Measurements from ENCODE around the gene USP16.

DNA sequence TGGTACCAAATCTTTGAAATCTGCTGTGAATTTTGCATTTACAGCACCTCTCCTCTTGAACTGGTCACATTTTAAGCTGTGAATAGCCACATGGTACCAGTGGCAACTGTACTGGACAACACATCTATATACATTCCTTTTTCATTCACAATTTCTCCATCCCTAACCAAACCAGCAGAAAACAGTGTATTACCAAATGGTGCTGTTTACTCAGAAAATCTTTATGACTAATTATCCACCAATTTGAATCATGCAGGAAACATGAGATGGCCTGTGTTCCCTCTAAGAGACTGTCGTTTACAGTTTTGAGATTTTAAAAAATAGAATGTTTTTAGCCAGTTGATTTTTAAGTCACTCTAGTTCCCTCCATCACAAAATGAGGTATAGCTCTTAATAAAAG is 66.6 kb downstream of the USP16 start:
- TF ChIP-seq, protein P1, sequence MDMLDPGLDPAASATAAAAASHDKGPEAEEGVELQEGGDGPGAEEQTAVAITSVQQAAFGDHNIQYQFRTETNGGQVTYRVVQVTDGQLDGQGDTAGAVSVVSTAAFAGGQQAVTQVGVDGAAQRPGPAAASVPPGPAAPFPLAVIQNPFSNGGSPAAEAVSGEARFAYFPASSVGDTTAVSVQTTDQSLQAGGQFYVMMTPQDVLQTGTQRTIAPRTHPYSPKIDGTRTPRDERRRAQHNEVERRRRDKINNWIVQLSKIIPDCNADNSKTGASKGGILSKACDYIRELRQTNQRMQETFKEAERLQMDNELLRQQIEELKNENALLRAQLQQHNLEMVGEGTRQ (IDR thresholded peaks at IDR 0.05) = no peak
- TF ChIP-seq SREBF2 (IDR thresholded peaks at IDR 0.05) (no peak), CTCF (IDR thresholded peaks at IDR 0.05) (no peak), ZNF302 (CRISPR knock-in tag; IDR thresholded peaks at IDR 0.05) (no peak), POLR2A (IDR thresholded peaks at IDR 0.05; ENCODE audit: low read length) (no peak), KDM5A (IDR thresholded peaks at IDR 0.05) (no peak), HOXA7 (CRISPR knock-in tag; IDR thresholded peaks at IDR 0.05) (no peak), MAX (IDR thresholded peaks at IDR 0.05) (no peak)
